NCI-H128 (cell line): ENCODE results near the gene NCKAP1.

ENCODE experiments used
- DNase-seq: peaks from one replicate; lab custom pipeline; 2025; ENCODE audit not compliant: unreplicated experiment; lab: John Stamatoyannopoulos, UW

The NCKAP1 gene

DNA sequence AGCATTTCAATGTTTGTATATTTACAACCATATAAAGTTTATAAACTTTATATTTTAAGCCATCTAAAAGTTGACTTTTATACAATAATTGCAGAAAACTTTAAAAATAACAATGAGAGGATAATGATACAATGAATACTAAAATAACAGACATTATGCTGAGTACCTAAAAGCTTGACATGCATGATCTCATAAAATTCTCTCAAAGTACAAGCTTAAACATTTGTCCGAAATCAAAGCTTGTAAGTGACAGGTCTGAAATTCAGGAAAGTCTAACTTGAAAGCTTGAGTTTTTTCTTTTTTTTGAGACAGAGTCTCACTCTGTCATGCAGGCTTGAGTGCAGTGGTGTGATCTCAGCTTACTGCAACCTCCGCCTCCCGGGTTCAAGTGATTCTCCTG is 87.7 kb downstream of the NCKAP1 start:
- no peak for DNase-seq

DNA sequence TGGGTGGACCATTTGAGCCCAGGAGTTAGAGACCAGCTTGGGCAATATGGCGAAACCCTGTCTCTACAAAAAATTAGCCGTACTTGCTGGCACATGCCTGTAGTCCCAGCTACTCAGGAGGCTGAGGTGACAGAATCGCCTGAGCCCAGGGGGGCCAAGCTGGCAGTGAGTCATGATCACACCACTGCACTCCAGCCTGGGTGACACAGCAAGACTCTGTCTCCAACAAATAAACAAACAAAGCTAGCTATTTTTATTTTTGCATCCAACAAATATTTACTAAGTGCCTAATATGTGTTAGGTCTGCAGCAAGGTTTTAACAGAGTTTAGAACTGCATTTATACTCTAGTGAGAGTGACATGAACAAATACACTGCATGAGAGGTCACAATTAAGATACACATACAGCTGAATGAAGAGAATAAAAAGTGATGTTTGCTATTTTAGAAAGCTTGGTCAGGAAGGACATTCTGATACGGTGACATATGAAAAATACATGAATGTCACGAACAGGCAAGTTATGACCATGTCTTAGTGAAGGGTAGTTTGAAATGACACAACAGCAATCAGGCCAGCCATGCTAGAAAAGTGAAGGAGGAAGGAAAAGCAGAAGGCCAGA is 88.6 kb downstream of the NCKAP1 start:
- no peak for DNase-seq

DNA sequence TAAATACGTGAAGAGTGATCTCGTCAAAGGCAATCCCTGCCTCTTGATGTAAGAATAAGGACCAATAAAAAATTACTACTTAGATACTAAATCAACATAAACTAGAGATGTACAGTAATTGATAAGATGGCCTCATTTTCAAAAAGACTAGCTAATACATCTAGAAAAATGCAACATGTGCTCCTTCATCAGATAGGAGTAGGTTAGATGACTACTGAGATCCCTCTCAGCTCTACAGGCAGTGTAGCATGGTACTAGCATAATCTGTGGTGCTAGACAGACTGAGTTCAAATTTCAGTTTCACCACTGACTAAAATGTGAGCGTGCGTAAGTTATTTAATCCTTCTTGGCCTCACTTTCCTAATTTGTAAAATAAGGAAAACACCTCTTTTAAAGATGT is 89.2 kb downstream of the NCKAP1 start:
- DNase-seq: no peak

DNA sequence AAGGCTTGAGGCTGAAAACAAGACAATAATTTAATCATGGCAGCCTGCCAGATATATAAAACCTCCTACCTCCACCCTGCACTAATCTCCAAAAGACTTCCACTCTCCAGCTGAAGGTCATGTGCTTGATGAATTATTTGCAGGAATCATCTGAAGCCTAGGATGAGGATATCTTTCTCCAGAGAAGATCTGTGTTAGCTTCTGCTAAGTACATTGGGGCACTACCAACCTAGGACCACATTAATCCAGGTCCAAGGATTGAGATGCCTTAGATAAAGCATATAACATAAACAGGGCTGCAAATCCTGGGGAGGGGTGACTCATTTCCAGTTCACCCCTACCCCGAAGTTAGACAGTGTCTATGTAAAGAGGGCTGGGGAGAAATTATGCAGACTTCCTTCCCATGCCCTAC is 91.3 kb downstream of the NCKAP1 start:
- no peak for DNase-seq

DNA sequence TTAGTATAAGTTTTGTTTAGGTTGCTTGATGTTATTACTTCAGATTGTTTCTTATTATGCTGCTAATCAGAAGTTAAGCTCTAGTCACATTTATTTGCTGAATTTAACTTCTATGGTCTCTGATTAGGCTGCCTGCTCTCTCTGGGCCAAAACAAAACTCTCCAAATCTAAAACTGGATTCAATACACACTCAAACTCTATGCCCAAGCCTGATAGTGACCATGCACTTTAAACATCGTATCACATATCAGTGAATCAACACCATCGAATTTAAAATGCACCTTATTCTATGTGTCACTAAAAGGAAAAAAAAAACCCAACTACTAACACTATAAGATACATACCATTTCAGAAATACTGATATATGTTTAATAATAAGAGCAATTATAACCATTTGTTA is 94.9 kb downstream of the NCKAP1 start:
- no peak for DNase-seq

DNA sequence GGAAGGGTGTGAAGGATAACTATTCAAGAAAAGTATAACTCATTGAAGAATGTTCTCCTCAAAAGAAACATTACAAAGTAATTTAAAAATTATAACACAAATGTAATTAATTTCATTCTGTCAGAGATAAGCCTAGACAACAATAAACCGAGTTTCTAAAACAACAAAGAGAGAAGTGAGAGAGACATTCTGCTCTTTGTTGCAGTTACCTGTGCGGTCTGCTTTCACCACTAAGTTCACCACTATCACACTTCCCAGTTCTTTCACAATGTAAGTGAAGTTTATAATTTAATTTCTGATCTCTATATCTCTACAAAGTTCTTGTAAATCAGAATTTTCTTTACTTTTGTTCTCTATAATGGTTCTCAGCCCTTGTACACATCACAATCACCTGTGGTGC is 95.5 kb downstream of the NCKAP1 start:
- DNase-seq: no peak

DNA sequence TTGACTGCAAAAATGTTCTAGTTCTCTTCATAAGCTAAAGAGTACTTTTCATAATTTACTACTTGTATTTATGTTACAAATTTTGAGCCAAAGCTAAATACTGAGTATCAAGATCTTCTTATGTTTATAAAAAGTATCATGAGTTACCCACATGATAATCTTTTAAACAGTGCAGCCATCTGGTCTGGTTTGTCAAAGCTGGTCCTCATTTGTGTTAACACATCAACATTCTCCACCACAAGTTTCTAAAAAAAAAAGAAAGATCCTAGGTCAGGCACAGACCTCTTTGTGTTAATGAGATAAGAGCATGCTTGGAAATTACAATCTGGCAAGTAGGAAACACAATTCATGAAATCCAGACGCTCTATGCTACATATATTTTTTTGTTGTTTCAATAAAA is 96.3 kb downstream of the NCKAP1 start:
- DNase-seq: no peak

DNA sequence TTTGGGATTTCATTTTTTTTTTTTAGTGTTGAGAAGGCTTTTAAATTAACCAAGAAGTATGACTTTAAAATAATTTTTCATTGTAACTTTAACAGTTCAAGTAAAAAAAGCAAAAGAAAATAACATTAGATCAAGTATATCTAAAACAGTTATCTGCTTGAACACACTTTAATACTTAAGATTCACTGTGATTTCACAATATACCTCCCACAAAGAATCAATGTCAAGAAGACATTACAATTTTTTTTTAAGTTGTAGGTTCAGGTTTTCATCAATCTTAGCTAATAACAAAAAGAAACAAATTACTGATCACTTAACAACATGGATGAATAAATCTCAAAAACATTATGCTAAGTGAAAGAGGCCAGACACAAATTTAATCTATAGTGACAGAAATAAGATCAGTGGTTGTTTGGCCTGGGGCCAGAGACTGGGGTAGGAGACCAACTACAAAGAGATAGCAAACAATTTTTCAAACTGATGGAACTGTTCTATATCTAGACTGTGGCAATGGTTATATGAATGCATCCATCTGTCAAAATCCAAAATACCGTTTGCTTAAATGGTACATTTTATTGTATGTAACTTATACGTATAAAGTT is 97.0 kb downstream of the NCKAP1 start:
- DNase-seq: no peak

DNA sequence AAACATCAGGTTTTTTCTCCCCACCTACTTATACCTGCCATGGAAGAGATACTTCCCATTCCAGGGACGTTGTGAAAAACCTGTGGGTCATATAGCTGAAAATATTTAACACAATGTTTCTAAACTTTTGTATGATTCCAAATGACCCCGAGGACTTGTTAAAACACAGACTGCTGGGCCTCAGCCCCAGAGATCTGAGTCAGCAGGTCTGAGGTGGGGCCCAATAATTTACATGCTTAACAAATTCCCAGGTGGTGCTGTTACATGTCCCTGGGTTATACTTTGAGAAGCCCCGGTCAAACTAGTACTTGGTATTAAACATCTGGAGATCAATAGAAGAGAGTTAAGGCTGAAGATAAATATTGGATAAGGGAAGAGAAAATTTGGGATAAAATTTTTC is 100.4 kb downstream of the NCKAP1 start:
- DNase-seq: no peak

DNA sequence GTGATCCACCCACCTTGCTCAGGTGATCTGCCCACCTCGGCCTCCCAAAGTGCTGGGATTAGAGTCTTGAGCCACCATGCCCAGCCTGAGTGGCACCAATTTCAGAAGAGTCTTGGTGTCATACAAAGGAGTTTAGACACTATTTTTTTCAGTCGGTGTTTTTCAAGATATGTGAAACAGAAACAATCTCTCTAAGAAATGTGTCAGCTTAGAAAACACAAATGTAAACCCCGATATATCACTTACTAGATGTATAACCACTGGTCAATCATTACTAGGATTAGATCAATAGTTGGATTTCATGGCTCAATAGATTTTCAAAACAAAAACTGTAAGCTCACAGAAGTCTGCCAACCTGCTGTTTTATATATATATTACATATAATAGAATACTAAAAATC is 104.6 kb downstream of the NCKAP1 start:
- no peak for DNase-seq

DNA sequence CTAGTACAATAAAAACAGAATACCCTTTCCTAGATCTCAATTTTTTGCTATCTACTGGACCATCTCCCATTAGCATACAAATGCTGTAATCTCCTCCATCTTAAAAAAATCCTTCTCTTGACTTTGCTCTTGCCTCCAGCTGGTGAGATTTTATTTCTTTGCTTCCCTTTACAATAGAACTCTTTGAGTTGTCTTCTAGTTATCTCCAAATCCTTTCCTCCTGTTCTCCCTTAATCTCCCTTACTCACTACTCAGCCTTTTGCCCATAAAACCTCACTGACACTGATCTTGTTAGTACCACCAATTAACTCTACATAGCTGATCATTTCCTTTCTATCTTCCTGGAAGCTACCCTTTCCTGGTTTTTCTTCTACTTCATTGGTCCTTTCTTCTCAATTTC is 108.3 kb downstream of the NCKAP1 start:
- no peak for DNase-seq

DNA sequence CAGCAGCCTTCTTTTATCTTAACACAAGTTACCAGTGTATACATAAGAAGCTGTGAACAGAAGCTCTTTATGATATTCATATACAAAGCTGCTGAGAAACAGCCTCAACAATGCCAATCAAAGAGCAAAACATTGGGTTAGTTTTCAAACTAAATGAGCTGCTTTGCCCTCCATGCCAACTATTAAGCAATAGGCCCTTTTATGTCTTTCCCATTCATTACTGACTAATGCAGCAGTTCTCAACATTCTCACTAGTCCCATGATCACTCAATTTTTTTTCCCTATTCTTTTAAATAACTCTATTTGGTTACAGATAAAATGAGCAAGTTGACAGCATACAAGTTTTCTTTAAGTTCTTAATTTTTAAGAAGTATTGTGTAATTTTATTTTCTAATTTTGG is 114.0 kb downstream of the NCKAP1 start:
- no peak for DNase-seq

DNA sequence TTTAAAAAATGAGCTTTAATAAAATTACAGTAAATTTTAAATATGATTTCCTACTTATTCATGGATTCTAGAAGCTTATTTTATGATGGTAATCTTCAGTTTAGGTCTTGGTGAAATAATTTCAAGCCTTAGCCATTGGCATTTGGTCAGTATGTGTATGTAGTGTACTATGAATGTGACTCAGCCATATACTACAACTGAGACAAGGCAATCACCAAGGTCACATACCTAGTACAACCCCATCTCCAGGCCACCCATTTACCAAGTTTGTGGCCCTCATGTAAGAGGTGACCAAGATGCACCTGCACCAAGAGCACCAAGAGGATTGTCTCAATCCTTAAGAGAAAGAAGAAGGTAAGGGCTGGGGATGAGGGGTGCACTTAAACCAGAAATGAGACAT is 117.0 kb downstream of the NCKAP1 start:
- DNase-seq: no peak

DNA sequence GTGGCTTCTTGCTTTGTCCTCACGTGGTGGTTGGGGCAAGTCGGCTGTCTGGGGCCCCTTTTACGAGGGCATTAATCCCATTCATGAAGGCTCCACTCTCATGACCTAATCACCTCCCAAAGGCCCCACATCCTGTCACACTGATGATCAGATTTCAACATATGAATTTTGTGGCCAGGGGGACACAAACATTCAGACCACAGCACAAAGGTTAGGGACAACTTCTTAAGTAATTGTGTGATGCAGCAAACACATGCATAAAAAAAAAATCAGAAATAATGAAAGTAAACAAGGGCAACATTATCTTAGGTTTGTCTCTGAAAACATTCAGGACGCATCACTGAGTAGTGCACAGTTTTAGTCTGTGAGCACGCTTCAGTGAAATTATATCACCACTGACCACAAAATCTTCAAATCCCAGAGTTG is 117.6 kb downstream of the NCKAP1 start:
- no peak for DNase-seq

DNA sequence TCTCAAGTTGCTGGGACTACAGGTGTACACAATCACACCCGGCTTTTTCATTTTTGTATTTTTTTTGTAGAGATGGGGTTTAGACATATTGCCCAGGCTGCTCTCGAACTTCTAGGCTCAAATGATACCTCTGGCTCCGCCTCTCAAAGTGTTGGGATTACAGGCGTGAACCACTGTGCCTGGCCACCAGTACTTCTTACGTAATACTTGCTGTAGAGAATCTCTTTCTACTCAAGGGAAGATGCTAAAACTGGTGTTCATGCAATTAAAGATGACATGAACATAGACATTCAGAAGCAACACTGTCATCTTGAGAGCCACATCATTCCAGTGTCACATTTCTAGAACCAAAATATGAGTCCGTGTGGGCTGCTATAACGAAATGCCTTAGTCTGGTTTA is 118.2 kb downstream of the NCKAP1 start:
- DNase-seq: no peak

DNA sequence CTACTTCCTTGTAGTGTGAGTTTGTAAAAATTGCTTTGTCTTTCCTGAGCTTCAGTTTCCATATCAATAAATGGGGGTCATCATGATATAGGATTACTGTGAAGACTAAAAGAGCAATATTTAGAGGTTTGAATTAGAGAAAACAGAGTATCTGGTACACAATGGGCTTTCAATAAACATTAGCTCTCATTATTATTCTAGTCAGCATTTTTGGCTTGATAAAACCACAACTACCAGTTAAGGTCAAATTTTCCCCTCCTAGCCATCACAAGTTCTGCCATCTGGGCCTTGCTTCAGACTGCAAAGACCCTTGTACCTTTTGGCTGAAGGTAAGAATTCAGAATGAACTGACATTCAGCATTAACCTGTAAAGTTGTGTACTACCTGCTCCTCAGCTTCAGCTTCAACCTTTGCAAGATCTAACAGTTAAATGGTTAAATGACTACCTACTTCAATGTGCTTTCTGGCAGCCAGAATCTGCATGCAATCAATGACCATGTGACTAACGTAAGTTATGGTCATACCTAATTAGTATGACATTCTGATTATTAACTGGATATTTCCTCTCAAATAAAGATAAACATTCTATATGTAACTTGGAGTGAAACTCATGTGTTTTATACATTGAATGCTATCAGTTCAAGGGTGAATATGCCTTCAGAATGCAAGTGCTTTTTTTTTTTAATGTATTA is 119.2 kb downstream of the NCKAP1 start:
- no peak for DNase-seq

DNA sequence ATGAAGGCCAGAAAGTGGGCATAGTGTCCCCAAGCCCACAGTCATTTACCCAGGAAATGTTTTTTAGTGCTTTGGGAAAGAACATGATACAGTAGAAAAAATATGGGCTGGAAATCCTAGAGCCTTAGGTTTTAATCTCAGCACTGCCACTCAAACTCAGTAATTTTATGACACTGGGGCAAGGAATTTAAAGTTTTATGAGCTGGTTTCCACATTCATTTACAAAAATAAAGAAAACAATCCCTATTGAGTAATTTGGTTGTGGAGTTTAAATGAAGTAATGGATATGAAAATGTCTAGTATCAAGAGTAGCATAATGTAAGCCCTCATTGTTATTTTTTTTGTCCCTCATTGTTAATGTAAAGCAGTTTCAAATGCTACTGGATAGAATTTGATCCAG is 120.3 kb downstream of the NCKAP1 start:
- no peak for DNase-seq

DNA sequence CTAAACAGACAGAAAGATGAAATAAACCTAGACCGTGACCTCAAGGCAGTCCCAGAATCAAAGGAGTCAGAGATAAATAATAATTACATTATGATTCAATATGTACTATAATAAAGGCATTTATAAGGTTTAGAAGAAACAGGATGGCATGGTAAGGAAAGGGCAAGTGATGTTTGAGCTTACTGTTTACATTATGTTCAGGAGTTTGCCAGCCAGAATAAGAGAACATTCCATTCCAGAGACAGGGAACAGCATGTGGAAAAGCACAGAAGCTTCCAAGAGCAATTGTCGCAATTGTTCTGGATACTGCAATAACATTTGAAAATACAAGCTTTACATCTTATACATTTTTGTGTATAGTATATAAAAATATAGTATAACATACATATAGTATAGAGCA is 121.8 kb downstream of the NCKAP1 start:
- DNase-seq: no peak

DNA sequence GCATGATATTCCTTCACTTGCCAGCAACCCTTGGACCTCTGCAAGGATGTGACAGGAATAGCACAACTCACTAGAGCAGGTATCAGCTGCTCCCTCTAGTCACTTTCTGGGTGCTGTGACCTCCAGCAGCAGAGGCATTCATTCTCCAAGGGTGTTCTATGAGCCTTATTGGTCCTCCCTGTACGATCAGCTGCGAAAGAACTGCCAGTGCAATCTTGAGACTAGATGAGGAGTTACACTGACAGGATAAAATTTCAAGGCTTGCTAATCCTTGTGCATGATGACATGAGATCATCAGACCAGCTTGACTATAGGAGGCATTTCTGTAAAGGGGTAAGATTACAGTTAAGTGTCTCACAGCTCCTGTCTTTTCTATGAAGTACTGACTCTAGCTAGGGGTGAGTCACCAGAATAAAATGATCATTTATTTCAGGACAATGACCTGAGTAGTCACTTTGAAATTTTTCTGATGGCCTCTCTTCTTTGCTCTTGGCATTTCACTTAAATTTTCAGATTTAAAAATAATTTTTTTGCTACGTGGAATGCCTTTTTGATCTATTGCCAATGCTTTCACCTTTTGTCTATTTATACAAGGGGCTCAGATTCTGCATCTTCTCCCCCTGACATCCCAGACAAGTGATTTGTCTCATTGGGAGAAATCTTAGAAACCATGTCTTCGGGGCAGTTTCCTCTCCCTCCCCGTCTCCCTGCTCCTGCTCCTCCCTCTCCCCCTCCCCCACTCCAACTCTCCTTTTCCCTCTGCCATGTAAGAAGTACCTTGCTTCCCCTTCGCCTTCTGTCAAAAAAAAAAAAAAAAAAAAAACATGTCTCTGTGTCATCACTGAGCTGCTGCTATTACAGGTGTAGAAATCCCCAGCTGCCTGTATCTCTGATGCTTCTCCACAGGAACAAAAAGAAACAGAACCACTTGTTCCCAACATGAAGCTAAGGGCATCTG is 122.6 kb downstream of the NCKAP1 start:
- DNase-seq: no peak

DNA sequence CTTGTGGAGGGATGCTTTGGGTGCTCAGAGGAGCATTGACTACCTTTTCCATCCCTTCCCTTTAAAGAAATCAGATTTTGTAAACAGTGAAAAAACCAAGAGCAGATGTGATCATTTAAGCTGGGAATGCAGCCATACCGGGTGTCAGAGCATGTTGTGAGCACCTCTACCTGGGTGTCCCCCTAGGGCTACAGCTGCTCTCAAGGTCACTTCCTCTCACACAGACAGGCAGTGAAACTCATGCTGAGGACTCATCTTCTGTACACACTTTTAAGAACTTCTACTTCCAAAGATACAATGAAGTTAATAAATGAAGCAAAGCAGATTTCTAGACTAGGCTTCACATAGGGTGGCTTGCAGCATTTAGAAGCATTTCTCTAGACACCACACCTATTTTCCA is 123.4 kb downstream of the NCKAP1 start:
- no peak for DNase-seq

DNA sequence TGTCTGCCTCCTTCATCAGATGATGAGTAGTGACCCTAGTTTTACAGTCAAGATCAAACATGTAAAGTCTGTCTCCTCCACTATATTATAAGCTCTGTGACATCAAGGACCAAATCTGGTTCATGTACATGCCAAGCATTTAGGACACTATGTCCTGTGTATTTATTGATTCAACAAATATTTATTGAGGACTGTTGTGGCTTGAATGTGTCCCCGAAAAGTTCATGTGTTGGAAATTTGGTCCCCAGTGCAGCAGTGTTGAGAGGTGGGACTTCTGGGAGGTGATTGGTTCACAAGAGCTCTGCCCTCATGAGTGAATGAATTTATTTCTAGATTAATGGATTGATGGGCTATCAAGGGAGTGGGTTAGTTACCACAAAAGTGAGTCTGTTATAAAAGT is 125.2 kb downstream of the NCKAP1 start:
- no peak for DNase-seq

DNA sequence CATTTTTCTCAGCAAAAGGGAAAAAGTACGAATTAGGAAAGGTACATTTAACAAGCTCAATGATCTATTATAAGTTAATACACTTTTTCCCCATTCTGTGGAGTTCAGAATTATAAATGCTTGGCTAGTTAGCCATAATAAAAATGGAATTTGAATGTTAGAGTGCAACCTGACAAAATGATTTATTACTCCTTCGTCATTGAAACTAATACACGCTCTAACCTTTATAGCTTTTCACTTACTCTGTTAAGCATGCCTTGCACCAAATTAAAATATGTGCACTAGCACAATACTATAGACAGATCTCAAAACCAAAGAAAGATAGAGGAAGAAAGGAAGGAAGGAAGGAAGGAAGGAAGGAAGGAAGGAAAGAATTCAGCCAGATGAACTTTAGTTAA is 125.7 kb downstream of the NCKAP1 start:
- DNase-seq: no peak
